GF-D8 (cell line): ENCODE measurements around the gene MAPK1.
"Not testable (repeated sequence)": the region's sequence is repeated elsewhere in the genome, so short reads cannot be mapped to it uniquely, and the experiment has no call there.

Source experiments
- DNase-seq: peaks from one replicate; lab custom pipeline; 2025; lab: John Stamatoyannopoulos, UW

Gene MAPK1

GRCh38 chr22:21881841-21882753 is 14.7 kb upstream of the MAPK1 start:
- DNase-seq = no peak

GRCh38 chr22:21876486-21877176 is 9.2 kb upstream of the MAPK1 start:
- peak; percentile 72 for DNase-seq

- not testable (repeated sequence) for DNase-seq
Measured at GRCh38 chr22:21874953-21875352, 7.5 kb upstream of the MAPK1 start.

DNA sequence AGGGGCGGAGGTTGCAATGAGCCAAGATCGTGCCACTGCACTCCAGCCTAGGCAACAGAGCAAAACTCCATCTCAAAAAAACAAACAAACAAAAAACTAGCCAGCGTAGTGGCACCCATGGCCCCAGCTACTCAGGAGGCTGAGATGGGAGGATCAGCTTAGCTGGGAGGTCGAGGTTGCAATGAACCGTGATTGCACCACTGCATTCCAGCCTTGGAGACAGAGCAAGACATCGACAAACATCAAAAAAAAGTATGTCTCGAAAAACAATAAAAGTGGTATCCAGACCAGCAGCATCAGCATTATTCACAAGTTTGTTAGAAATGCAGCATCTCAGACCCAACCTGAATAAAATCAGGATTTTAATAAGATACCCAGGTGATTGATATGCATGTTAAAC is 6.2 kb upstream of the MAPK1 start:
- DNase-seq = no peak

GRCh38 chr22:21872741-21873140 is 5.3 kb upstream of the MAPK1 start:
- DNase-seq = not testable (repeated sequence)

GRCh38 chr22:21868651-21869050 is 1.2 kb upstream of the MAPK1 start:
- no peak for DNase-seq

DNA sequence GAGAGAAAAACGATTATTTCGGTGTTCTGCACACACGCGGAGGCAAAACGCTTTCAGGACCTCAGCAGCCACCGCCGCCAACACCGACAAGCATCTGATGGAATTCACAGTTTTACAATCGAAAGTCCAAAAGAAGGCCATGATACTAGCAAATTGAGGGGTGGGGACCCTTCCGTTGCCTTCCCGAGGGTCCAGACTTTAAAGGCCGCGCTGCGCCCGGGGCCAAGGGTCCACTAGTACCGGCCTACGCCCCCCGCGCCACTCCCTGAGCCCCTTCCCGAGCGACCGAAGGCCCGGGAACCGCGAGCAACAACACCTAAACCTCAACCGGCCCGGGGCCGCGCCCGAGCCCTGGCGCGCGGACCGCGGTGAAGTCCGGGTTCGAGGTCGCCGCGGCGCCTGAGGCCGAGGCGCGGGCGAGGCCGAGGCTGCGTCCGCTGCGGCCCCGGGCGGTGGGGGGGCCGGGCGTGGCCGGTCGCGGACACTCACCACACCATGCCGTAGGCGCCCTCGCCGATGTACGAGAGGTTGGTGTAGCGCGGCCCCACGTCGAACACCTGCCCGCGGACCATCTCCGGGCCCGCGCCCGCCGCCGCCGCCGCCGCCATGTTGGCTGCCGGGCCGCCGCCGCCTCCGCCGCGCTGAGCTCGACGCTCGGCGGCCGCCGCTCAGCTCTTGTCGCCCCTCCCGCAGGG is 465 bp downstream of the MAPK1 start:
- no peak for DNase-seq

DNA sequence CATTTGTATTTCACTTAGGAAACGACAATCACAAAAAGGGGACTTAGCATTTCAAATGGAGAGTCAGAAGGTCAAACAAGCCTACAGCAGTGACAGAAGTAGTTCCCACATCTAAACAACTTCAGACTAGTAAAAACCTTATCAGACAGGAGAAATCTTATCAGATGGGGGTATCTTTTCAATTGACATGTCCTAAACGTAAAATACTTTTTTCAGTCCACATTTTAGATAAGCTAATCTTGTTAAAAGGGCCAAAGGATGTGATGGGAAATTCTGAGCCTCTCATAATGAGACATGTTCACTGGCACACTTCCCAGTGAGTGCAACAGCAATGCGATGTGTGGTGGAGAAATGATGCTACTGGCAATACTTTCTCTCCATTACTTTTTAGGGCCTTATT is 2.4 kb downstream of the MAPK1 start:
- no peak for DNase-seq

DNA sequence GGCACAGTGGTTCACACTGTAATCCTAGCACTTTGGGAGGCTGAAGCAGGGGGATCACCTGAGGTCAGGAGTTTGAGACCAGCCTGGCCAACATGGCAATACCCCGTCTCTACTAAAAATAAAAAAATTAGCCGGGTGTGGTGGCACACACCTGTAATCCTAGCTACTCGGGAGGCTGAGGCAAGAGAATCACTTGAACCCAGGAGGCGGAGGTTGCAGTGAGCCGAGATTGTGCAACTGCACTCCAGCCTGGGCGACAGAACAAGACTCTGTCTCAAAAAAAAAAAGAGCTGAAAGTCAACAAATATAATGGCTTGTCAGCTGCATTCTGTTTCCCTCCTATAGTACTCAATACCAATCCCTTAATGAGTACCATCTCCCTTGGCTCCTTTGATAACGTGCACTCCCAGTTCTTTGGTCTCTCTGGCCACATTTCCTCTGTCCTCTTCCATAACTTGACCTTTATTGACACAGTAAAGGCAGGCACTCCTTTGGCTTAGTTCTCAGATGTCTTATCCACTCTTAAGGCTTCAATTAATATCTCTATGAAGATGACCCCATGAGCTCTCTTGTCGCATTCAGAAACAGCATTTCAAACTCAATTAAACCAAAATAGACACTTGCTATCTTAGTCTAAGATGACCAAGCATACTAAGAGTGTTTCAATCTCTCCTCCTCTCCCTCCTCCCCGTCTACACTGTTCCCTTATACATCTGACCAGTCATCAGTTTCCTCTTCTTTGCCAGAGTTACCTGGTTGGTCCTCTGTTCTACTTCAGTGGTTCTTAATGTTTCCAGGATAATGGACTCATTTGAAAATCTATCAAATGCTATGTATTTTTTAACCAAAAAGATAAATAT is 4.8 kb downstream of the MAPK1 start:
- no peak for DNase-seq

DNA sequence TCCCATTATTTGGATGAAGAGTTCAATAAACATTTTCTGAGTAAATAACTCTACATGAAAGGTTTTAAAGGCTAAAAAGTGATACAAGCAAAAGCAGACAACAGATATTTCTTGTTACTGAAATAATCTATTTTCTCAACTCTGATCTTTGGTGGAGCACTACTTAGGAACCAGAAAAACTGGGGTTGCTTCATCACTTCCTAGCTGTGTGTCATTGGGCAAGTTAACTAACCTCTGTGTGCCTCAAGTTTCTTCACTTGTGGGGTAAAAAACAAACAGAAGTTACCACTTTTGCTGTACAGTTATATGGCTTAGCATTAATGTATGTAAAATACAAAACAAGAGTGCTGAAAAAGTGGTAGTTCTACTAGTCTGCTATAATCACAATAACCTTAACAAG is 5.6 kb downstream of the MAPK1 start:
- peak; percentile 46 for DNase-seq

- no peak for DNase-seq
Measured at GRCh38 chr22:21861264-21861848, 6.1 kb downstream of the MAPK1 start.

- no peak for DNase-seq
Measured at GRCh38 chr22:21860491-21861039, 6.9 kb downstream of the MAPK1 start.

DNA sequence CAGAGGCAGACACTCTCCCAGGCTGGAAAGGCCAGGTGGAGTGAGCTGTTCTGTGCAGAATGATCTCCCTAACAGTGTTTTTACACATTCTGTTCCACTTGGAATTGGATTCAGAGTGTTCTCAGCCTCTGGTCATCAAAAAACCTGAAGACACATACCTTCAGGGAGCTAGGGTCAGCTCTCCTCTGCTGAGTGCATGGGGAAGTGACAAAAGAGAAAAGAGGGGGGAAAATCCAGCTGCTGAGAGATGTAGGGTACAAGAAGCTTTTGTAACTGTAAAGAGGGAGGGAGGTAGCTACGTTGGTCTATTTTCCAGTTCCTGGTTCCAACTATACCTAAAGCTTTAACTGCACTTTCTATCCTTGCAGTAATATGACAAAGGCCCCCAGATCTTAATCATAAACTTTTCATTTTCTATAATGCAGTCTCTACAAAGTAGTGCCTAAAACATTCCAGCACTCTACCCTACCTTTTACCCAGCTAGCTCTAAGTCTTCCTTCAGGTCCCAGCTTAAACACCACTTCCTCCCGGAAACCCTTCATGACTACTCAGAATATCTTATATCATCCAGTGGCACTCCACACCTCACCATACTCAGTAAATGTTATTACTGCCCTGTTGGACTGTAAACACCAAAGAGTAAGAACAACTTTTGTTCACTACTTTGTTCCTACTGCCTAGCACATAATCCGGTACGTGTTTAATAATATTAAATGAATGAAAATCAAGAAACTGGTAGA is 9.2 kb downstream of the MAPK1 start:
- DNase-seq = peak; percentile 38

GRCh38 chr22:21857481-21857914 is 9.9 kb downstream of the MAPK1 start:
- no peak for DNase-seq

- DNase-seq = no peak
Measured at GRCh38 chr22:21856868-21857267, 10.6 kb downstream of the MAPK1 start.

- no peak for DNase-seq
Measured at GRCh38 chr22:21856197-21856596, 11.2 kb downstream of the MAPK1 start.

- DNase-seq = peak; percentile 83
Measured at GRCh38 chr22:21855676-21856075, 11.8 kb downstream of the MAPK1 start.

GRCh38 chr22:21850660-21851059 is 16.8 kb downstream of the MAPK1 start:
- no peak for DNase-seq

DNA sequence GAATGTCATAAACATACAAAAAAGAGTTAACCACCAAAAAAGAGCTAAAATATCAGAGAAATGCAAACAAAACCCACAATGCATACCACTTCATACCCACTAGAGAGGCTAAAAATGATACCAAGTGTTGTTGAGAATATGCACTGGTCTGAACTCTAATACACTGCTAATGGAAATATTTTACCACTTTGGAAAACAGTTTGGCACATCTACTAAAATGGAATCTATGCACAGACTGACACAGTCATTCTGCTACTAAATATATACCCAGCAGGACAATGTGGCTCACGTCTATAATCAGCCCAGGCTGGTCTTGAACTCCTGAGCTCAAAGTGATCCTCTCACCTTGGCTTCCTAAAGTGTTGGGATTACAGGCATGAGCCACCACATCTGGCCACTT is 18.0 kb downstream of the MAPK1 start:
- no peak for DNase-seq

GRCh38 chr22:21848057-21848456 is 19.4 kb downstream of the MAPK1 start:
- not testable (repeated sequence) for DNase-seq
